IMR-90 (cell line): ENCODE measurements around the gene ZNRF3. TPM values are rescaled to one million over a fixed set of nuclear protein-coding genes. Genes with fewer than 3 reads are reported as not detected.

Source experiments
- ATAC-seq: fragments of 200-7000 bp; cut with Tn5 transposase; 2 replicates; pipeline ENCODE4 v1.9.1; 2020; ENCODE audit warnings: low read depth, mild to moderate bottlenecking, moderate library complexity
- BruUV-seq: library from RNA; stranded (reverse); fragments of 400-500 nt; replicated peaks from 2 replicates; lab custom pipeline; 2021; lab: Mats Ljungman, UMichigan
- CTCF ChIA-PET: fragments of 300-600 bp; formaldehyde crosslinking; extraction: SDS; loops from one replicate; lab custom pipeline; 2021; ENCODE audit warnings: antibody characterized with exemption; lab: Yijun Ruan, JAX
- POLR2A ChIA-PET: fragments of 300-600 bp; sonication (Branson Sonifier 250); formaldehyde crosslinking; loops from one replicate; lab custom pipeline; 2022; ENCODE audit warnings: antibody characterized with exemption; ENCODE audit not compliant: unreplicated experiment; lab: Charles Lee
- DNase-seq: peaks from one replicate; pipeline ENCODE4 v3.0.0; 2013
- H2AFZ ChIP-seq: replicated peaks from 2 replicates; pipeline ENCODE3; 2013; ENCODE audit warnings: low read length, mild to moderate bottlenecking; ENCODE audit not compliant: poor library complexity
- H2AK5ac ChIP-seq: 2 replicates; pipeline ENCODE4 v1.6.1; 2013; ENCODE audit warnings: low read depth, low read length, inconsistent platforms
- H2AK9ac ChIP-seq: replicated peaks from 2 replicates; pipeline ENCODE3; 2013; ENCODE audit warnings: mild to moderate bottlenecking, low read depth, low read length, moderate library complexity; ENCODE audit not compliant: poor library complexity
- H2BK120ac ChIP-seq: 2 replicates; pipeline ENCODE4 v1.6.1; 2013; ENCODE audit warnings: low read depth, low read length, inconsistent platforms
- H2BK15ac ChIP-seq: 3 replicates; pipeline ENCODE4 v1.6.1; 2013; ENCODE audit warnings: low read depth, low read length, inconsistent platforms
- H2BK20ac ChIP-seq: 2 replicates; pipeline ENCODE4 v1.6.1; 2013; ENCODE audit warnings: low read depth, mild to moderate bottlenecking, inconsistent platforms, low read length, moderate library complexity
- H2BK5ac ChIP-seq: 2 replicates; pipeline ENCODE4 v1.6.1; 2013; ENCODE audit warnings: mild to moderate bottlenecking, low read depth, low read length, inconsistent platforms; ENCODE audit not compliant: poor library complexity, severe bottlenecking
- H3K14ac ChIP-seq: replicated peaks from 2 replicates; pipeline ENCODE4 v1.6.1; 2013; ENCODE audit warnings: low read depth, low read length, inconsistent platforms
- H3K18ac ChIP-seq: 2 replicates; pipeline ENCODE4 v1.6.1; 2013; ENCODE audit warnings: low read depth, low read length, control low read depth
- H3K23ac ChIP-seq: 2 replicates; pipeline ENCODE4 v1.6.1; 2013; ENCODE audit warnings: low read depth, low read length, inconsistent platforms
- H3K27ac ChIP-seq: 2 replicates; pipeline ENCODE4 v1.5.1; 2013; ENCODE audit warnings: mild to moderate bottlenecking, control low read depth, low read length; ENCODE audit not compliant: insufficient read depth
- H3K27me3 ChIP-seq: 2 replicates; pipeline ENCODE4 v1.6.1; 2013; ENCODE audit warnings: low read length; ENCODE audit not compliant: control insufficient read depth, insufficient read depth
- H3K36me3 ChIP-seq: 2 replicates; pipeline ENCODE4 v1.6.1; 2013; ENCODE audit warnings: low read length, mixed read lengths; ENCODE audit not compliant: control insufficient read depth, insufficient read depth
- H3K4ac ChIP-seq: 2 replicates; pipeline ENCODE4 v1.6.1; 2013; ENCODE audit warnings: low read depth, low read length, inconsistent platforms
- H3K4me1 ChIP-seq: 2 replicates; pipeline ENCODE4 v1.6.1; 2013; ENCODE audit warnings: low read length, mixed read lengths; ENCODE audit not compliant: control insufficient read depth, insufficient read depth
- H3K4me2 ChIP-seq: 2 replicates; pipeline ENCODE4 v1.6.1; 2013; ENCODE audit warnings: low read depth, mild to moderate bottlenecking, control low read depth, low read length, moderate library complexity
- H3K4me3 ChIP-seq: 2 replicates; pipeline ENCODE4 v1.5.1; 2013; ENCODE audit warnings: low read depth, mild to moderate bottlenecking, control low read depth, low read length, moderate library complexity; ENCODE audit not compliant: insufficient read depth
- H3K56ac ChIP-seq: 2 replicates; pipeline ENCODE4 v1.6.1; 2013; ENCODE audit warnings: low read length, inconsistent platforms; ENCODE audit not compliant: insufficient read depth; ENCODE audit errors: extremely low read depth
- H3K79me1 ChIP-seq, 2 experiments: 2 replicates each; pipeline ENCODE4 v1.6.1; 2013; ENCODE audit warnings: low read length in 2 of 2, inconsistent platforms in 1 of 2, low read depth in 1 of 2
- H3K9ac ChIP-seq: 2 replicates; pipeline ENCODE4 v1.6.1; 2013; ENCODE audit warnings: low read depth, low read length, control low read depth
- H3K9me1 ChIP-seq: 2 replicates; pipeline ENCODE4 v1.6.1; 2013; ENCODE audit warnings: low read length, inconsistent platforms; ENCODE audit not compliant: insufficient read depth
- H3K9me3 ChIP-seq: 2 replicates; pipeline ENCODE4 v1.6.1; 2013; ENCODE audit warnings: low read length; ENCODE audit not compliant: control insufficient read depth, insufficient read depth
- H4K20me1 ChIP-seq: 2 replicates; pipeline ENCODE4 v1.6.1; 2013; ENCODE audit warnings: low read length, inconsistent platforms; ENCODE audit not compliant: insufficient read depth
- H4K5ac ChIP-seq: 2 replicates; pipeline ENCODE4 v1.6.1; 2013; ENCODE audit warnings: mild to moderate bottlenecking, low read depth, low read length, control low read depth
- H4K8ac ChIP-seq, 2 experiments: 2 replicates each; pipeline ENCODE4 v1.6.1; 2013; ENCODE audit warnings: low read depth in 2 of 2, low read length in 2 of 2, control low read depth in 1 of 2, inconsistent platforms in 1 of 2
- H4K91ac ChIP-seq: 2 replicates; pipeline ENCODE4 v1.6.1; 2013; ENCODE audit warnings: low read depth, low read length, inconsistent platforms; ENCODE audit not compliant: insufficient read depth
- BHLHE40 ChIP-seq: fragments of 150-350 bp; IDR thresholded peaks from 2 replicates; pipeline ENCODE4 v1.6.1; 2016; ENCODE audit warnings: mild to moderate bottlenecking, low read depth, low read length
- CEBPB ChIP-seq: IDR thresholded peaks from 2 replicates; pipeline ENCODE4 v1.6.1; 2012; ENCODE audit warnings: low read depth, low read length, improper control_type of control experiment
- CHD1 ChIP-seq: IDR thresholded peaks from 2 replicates; pipeline ENCODE4 v1.6.1; 2012; ENCODE audit warnings: low read depth, low read length, improper control_type of control experiment
- FOS ChIP-seq: fragments of 150-350 bp; IDR thresholded peaks from 2 replicates; pipeline ENCODE4 v1.6.1; 2016; ENCODE audit warnings: low read depth, low read length
- MAFK ChIP-seq: IDR thresholded peaks from 2 replicates; pipeline ENCODE4 v1.6.1; 2012; ENCODE audit warnings: low read depth, low read length, improper control_type of control experiment
- MAZ ChIP-seq: IDR thresholded peaks from 2 replicates; pipeline ENCODE4 v1.6.1; 2012; ENCODE audit warnings: low read depth, mild to moderate bottlenecking, low read length, improper control_type of control experiment, moderate library complexity, borderline replicate concordance
- MXI1 ChIP-seq: IDR thresholded peaks from 2 replicates; pipeline ENCODE4 v1.6.1; 2012; ENCODE audit warnings: low read depth, mild to moderate bottlenecking, low read length, moderate library complexity, borderline replicate concordance
- NFE2L2 ChIP-seq: fragments of 150-350 bp; IDR thresholded peaks from 2 replicates; pipeline ENCODE4 v1.6.1; 2016; ENCODE audit warnings: low read depth, mild to moderate bottlenecking, low read length
- POLR2A ChIP-seq: IDR thresholded peaks from 2 replicates; pipeline ENCODE4 v1.6.1; 2012; ENCODE audit warnings: mild to moderate bottlenecking, low read depth, low read length
- RAD21 ChIP-seq: IDR thresholded peaks from 2 replicates; pipeline ENCODE4 v1.6.1; 2012; ENCODE audit warnings: low read length, improper control_type of control experiment
- RCOR1 ChIP-seq: IDR thresholded peaks from 2 replicates; pipeline ENCODE4 v1.6.1; 2012; ENCODE audit warnings: mild to moderate bottlenecking, low read length, improper control_type of control experiment; ENCODE audit not compliant: insufficient replicate concordance
- RFX5 ChIP-seq: IDR thresholded peaks from 2 replicates; pipeline ENCODE4 v1.8.0; 2012; ENCODE audit warnings: low read depth, mild to moderate bottlenecking, low read length, moderate library complexity
- SMC3 ChIP-seq: fragments of 150-350 bp; IDR thresholded peaks from 2 replicates; pipeline ENCODE4 v1.6.1; 2016; ENCODE audit warnings: low read depth, mild to moderate bottlenecking, antibody characterized with exemption, low read length, moderate library complexity
- WGBS, 2 experiments: methylation state at CpG; one replicate each; pipeline versions ENCODE4 v1.1.5 to v1.1.7; 2013; ENCODE audit warnings: missing lambda C conversion rate in 2 of 2; ENCODE audit not compliant: insufficient read length in 1 of 2; ENCODE audit errors: extremely low coverage in 2 of 2; 5-methylcytosine and 5-hydroxymethylcytosine counted together
- dilution Hi-C: fragments of 300-500 bp; cut with HindIII; formaldehyde crosslinking; loops from one replicate; pipeline ENCODE4 v1.14.3; 2018; ENCODE audit warnings: low sequenced_read_pairs; ENCODE audit not compliant: unreplicated experiment
- in situ Hi-C: fragments of 300-500 bp; cut with MboI; formaldehyde crosslinking; loops from 3 replicates; pipeline ENCODE4 v1.14.3; 2019; ENCODE audit warnings: low sequenced_read_pairs, inconsistent platforms, mixed read lengths
- intact Hi-C: fragments of 100-400 bp; cut with micrococcal nuclease; formaldehyde crosslinking; loops from 2 replicates; pipeline ENCODE4 v1.10.0; 2022
- polyA plus RNA-seq, 3 experiments: library from polyadenylated mRNA; depleted of rRNA; stranded (reverse); fragments of >200 nt; gene quantifications; 2 replicates each; pipeline ENCODE4 v1.2.3, GENCODE V29; 2012; ENCODE audit warnings: low replicate concordance in 1 of 3
- total RNA-seq: library from RNA; depleted of rRNA; stranded (reverse); fragments of >200 nt; gene quantifications from 2 replicates; pipeline ENCODE4 v1.2.3, GENCODE V29; 2012
- TF ChIP-seq, protein P1 (sequence below): conservative IDR thresholded peaks from 2 replicates; pipeline ENCODE4 v1.5.1; 2012; ENCODE audit warnings: mild to moderate bottlenecking, low read depth, low read length, improper control_type of control experiment
- TF ChIP-seq, protein P2 (sequence below): fragments of 150-350 bp; IDR thresholded peaks from 2 replicates; pipeline ENCODE4 v1.6.1; 2017; ENCODE audit warnings: mild to moderate bottlenecking, antibody characterized with exemption, low read length, low read depth
- TF ChIP-seq, protein P3 (sequence below): fragments of 150-350 bp; IDR thresholded peaks from 2 replicates; pipeline ENCODE4 v1.6.1; 2016; ENCODE audit warnings: low read depth, mild to moderate bottlenecking, low read length, moderate library complexity, borderline replicate concordance

ZNRF3 gene
- total and polyA plus RNA-seq, 2 of the 4 experiments (the other 2 are of a cell fraction) = 1.4 to 2.4 TPM

DNA sequence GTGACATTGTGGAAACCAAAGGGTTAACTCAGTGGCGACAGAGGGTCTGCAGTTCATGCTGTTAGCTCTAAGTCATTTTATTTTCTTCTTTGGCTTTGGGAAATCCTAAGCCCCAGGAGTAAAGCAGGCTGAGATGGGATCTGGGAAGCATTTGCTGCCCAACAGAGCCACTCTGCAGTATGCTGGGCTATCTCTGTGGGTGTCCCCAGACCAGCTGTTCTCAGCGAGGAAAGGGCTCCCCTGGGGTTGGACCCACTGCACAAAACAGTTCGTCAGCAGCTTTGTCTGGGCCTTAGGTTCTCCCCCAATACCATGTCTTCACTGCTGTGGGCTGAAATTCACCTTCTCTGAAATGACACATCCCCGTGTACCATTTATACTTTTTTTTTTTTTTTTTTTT lies 223.5 kb downstream of the ZNRF3 start:
- 17% methylated on average over 1 of the region's 4 CpGs; no CpG with 5 or more reads in 1 of the 2 experiments for WGBS, 2 experiments

More for the DNA sequence above, 223.5 kb downstream of the ZNRF3 start:
- no peak overlapping the region for H3K4me3 ChIP-seq
- peaks cover 5% of the 10 kb centered on the region; the same call in 1 of the 2 replicates for H3K9me1 ChIP-seq
- ChIA-PET POLR2A (no interaction called here), CTCF (no interaction called here)
- no peak overlapping the region for H4K5ac ChIP-seq
- no peak for ATAC-seq
- TF ChIP-seq POLR2A (no peak), MXI1 (no peak), CHD1 (no peak), NFE2L2 (no peak), RAD21 (no peak), SMC3 (no peak), FOS (no peak), RCOR1 (no peak), BHLHE40 (no peak), MAZ (no peak), CEBPB (no peak), MAFK (no peak), RFX5 (no peak)
- TF ChIP-seq, protein P1, sequence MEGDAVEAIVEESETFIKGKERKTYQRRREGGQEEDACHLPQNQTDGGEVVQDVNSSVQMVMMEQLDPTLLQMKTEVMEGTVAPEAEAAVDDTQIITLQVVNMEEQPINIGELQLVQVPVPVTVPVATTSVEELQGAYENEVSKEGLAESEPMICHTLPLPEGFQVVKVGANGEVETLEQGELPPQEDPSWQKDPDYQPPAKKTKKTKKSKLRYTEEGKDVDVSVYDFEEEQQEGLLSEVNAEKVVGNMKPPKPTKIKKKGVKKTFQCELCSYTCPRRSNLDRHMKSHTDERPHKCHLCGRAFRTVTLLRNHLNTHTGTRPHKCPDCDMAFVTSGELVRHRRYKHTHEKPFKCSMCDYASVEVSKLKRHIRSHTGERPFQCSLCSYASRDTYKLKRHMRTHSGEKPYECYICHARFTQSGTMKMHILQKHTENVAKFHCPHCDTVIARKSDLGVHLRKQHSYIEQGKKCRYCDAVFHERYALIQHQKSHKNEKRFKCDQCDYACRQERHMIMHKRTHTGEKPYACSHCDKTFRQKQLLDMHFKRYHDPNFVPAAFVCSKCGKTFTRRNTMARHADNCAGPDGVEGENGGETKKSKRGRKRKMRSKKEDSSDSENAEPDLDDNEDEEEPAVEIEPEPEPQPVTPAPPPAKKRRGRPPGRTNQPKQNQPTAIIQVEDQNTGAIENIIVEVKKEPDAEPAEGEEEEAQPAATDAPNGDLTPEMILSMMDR = no peak
- TF ChIP-seq, protein P2, sequence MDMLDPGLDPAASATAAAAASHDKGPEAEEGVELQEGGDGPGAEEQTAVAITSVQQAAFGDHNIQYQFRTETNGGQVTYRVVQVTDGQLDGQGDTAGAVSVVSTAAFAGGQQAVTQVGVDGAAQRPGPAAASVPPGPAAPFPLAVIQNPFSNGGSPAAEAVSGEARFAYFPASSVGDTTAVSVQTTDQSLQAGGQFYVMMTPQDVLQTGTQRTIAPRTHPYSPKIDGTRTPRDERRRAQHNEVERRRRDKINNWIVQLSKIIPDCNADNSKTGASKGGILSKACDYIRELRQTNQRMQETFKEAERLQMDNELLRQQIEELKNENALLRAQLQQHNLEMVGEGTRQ = no peak
- TF ChIP-seq, protein P3, sequence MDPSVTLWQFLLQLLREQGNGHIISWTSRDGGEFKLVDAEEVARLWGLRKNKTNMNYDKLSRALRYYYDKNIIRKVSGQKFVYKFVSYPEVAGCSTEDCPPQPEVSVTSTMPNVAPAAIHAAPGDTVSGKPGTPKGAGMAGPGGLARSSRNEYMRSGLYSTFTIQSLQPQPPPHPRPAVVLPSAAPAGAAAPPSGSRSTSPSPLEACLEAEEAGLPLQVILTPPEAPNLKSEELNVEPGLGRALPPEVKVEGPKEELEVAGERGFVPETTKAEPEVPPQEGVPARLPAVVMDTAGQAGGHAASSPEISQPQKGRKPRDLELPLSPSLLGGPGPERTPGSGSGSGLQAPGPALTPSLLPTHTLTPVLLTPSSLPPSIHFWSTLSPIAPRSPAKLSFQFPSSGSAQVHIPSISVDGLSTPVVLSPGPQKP = no peak
- H3K4me1 ChIP-seq = peaks cover 7% of the 10 kb centered on the region
- dilution Hi-C loops = no loop called here
- H3K56ac ChIP-seq = no peak overlapping the region
- H3K4me2 ChIP-seq = no peak overlapping the region
- peaks cover 2% of the 10 kb centered on the region; the same call in 1 of the 2 replicates for H3K36me3 ChIP-seq
- H3K79me1 ChIP-seq = no peaks in the 10 kb centered on the region
- DNase-seq = no peak
- no peak overlapping the region for H3K23ac ChIP-seq
- intact Hi-C loops = no loop called here
- no TSS peak for BruUV-seq
- no peak overlapping the region for H2AK9ac ChIP-seq
- no peaks in the 10 kb centered on the region for H4K20me1 ChIP-seq
- H3K9ac ChIP-seq = no peak overlapping the region
- H4K91ac ChIP-seq = no peak overlapping the region
- no peak overlapping the region for H3K27ac ChIP-seq
- no peak overlapping the region for H2BK120ac ChIP-seq
- H3K9me3 ChIP-seq = no peaks in the 10 kb centered on the region
- H2BK15ac ChIP-seq = no peak overlapping the region
- H2AFZ ChIP-seq = no peak overlapping the region
- no peak overlapping the region for H2BK20ac ChIP-seq
- H3K4ac ChIP-seq = no peak overlapping the region
- in situ Hi-C loops = no loop called here
- H2BK5ac ChIP-seq = no peak overlapping the region
- no peak overlapping the region for H4K8ac ChIP-seq
- no peaks in the 10 kb centered on the region for H3K27me3 ChIP-seq
- no peak overlapping the region for H2AK5ac ChIP-seq
- H3K14ac ChIP-seq = no peak overlapping the region
- no peak overlapping the region for H3K18ac ChIP-seq
